22Rv1 (cell line): ENCODE measurements around the gene ACOT11.

Source experiments
- H3K27ac ChIP-seq: fragments of 450-650 bp; 2 replicates; pipeline ENCODE4 v1.5.1; 2017
- ZFX ChIP-seq: fragments of 450-650 bp; IDR thresholded peaks from 2 replicates; pipeline ENCODE4 v1.6.1; 2017; ENCODE audit warnings: antibody characterized with exemption, borderline replicate concordance
- TF ChIP-seq, protein P1 (sequence below): fragments of 450-650 bp; IDR thresholded peaks from 2 replicates; pipeline ENCODE4 v1.5.1; 2017; ENCODE audit warnings: mild to moderate bottlenecking

ACOT11 gene

DNA sequence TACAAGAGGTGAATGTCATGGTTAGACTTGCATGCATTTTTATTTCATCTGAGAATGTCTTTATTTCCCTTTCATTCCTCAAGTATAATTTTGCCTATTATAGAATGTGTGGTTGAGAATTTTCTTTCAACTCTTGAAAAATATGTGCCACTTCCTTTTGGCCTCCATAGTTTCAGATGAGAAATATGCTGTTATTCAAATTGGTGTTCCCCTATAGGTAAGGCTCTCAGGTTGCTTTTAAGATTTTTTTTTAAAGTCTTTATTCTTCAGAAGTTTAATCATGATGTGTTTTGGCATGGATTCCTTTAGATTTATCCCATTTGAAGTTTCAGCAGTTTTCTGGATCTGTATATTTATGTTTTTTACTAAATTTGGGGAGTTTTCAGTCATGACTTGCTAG lies 95.7 kb downstream of the ACOT11 start:
- H3K27ac ChIP-seq, result no peak overlapping the region
- TF ChIP-seq ZFX, result no peak
- TF ChIP-seq, protein P1, sequence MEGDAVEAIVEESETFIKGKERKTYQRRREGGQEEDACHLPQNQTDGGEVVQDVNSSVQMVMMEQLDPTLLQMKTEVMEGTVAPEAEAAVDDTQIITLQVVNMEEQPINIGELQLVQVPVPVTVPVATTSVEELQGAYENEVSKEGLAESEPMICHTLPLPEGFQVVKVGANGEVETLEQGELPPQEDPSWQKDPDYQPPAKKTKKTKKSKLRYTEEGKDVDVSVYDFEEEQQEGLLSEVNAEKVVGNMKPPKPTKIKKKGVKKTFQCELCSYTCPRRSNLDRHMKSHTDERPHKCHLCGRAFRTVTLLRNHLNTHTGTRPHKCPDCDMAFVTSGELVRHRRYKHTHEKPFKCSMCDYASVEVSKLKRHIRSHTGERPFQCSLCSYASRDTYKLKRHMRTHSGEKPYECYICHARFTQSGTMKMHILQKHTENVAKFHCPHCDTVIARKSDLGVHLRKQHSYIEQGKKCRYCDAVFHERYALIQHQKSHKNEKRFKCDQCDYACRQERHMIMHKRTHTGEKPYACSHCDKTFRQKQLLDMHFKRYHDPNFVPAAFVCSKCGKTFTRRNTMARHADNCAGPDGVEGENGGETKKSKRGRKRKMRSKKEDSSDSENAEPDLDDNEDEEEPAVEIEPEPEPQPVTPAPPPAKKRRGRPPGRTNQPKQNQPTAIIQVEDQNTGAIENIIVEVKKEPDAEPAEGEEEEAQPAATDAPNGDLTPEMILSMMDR, result no peak

DNA sequence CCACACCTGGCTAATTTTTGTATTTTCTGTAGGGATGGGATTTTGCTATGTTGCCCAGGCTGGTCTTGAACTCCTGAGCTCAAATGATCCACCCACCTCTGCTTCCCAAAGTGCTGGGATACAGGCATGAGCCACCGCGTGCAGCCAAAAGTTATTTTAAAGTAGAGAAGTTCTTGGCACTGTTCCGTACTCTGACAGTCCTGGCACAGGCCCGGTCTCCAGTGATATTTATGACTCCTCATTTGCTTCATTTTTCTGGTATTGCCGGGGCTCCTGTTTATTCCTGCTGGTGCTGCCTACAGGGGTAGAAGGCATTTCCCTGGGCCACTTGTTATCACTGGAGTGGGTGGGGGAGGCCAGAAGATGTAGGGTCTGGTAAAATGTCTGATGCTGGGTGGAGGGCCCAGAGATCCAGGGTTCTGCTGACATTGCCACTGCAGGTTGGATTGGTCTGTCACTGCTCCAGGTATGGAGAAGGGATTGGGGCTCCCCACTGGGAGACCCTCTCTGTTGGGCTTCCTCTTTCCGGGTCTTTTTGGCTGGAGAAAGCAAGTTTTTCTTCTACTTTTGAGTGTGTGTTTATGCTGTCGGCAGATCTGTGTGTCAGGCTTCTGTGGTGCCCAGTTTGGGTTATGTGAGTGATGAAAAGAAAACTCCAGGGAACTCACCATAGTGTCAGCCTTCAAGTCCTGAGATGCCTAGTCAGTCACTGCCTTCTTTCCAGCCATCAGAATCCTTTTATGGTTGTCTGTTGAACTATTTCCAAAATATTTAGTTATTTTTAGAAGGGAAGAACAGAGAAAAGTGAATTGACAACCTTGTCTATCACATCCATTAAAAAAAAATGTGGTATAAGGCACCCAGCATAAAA lies 98.0 kb downstream of the ACOT11 start:
- no peak overlapping the region for H3K27ac ChIP-seq
- TF ChIP-seq ZFX, result no peak
- TF ChIP-seq, protein P1, result no peak

DNA sequence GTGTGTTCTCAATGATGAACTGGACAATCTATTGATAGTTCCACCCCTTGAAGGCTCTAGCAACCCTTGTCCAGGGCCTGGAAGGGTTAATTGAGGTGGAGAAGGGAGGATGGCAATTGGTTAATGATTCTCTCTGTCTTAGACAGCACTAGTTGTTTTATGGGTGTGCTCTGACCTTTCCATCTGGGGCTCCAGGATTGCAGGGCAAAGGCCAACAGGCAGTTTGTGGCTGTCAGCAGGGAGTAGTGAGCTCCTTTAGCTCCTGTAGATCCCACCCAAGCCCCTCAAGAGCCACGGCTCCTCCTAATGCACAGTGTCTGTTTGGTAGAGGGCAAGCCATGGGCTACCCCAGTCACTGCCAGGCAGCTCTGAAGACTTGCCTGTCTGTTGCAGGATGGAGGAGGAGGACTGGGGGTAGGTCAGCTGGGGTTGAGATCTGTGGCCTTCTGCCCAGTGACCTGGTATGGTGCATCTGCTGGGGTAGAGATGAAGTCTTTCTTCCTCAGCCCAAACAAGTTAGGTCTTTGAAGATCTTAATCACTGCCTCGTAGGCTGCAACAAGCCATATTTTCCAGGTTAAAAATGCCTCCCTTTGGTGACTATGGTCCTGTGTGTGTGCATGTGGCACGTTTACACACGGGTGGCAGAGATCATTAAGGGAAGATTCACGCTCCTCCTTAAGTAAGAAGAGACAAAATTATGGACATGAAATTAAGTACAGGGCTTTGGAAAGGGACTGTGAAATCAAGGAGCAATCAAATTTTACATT lies 101.3 kb downstream of the ACOT11 start:
- no peak overlapping the region for H3K27ac ChIP-seq
- no peak for TF ChIP-seq ZFX
- TF ChIP-seq, protein P1, result no peak

DNA sequence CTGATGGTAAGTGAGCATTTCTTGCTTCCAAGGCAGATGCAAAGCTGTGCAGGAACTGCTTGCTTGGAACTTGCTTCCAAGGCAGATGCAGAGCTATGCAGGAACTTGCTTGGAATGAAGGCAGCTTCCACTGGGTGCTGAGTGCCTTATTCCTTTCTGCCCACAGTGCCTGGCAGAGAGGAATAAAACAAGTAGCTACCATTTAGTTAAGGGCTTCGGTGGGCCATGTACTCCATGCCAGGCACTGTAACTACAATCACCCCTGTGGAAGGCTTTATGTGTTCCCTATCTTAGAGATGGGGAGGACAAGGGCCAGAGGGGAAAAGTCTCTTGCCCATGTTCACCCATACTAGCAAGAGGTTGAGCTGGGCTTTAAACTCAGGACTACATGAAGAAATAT lies 101.9 kb downstream of the ACOT11 start:
- H3K27ac ChIP-seq, result no peak overlapping the region
- TF ChIP-seq ZFX, result no peak
- TF ChIP-seq, protein P1, result no peak

DNA sequence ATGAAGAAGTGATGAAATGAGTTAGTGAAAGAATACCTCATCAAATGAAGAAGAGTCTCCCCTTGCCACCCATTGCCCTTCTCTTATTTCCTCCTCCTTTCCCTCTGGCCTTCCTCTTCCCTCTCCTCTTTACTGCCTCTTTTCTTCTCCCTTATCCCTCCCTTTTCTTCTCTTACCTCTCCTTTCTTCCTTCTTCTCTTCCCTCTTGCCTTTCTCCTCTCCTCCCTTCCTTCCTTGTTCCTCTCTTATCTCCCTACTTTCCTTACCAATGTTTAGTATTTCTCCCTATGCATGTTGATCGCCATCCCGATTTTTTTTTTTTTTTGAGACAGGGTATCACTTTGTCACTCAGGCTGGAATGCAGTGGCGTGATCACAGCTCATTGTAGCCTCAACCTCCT lies 102.4 kb downstream of the ACOT11 start:
- no peak overlapping the region for H3K27ac ChIP-seq
- TF ChIP-seq, protein P1, result no peak
- no peak for TF ChIP-seq ZFX

DNA sequence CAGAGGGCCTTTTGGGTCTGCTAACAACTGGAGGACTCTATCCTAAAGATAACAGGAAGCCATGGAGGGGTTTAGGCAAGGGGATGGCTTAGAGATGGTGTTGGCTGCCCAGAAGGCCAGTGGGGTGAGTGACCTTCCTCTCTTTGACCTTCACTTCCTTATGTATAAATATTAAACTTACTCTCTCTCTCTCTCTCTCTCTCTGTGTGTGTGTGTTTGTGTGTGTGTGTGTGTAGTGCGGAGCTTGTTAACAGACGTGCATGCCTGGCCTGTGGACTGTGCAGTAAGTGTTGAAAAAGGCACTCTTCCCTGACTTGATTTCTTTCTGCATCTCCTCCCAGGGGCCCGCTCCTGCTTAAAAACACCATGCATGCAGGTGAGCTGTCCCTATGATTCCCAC lies 103.6 kb downstream of the ACOT11 start:
- no peak overlapping the region for H3K27ac ChIP-seq
- no peak for TF ChIP-seq ZFX
- TF ChIP-seq, protein P1, result no peak

DNA sequence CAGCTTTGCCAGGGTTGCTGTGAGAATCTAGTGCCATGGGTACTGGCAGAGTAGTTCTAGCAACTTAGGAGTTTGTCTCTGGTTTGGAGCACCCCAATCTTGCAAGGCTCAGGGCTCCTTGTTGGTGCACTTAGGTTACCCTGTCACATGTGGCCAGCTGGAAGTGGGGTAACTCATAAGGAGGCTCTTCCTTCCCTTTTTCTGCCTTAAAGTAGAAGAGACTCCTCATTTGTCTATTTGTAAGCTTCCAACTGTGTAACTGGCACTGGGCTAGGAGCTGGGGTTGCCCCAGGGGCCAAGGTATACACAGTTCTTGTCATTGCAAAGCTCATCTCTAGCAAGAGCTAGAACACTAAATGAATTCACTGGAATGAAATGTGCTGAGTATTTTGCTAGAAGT lies 104.1 kb downstream of the ACOT11 start:
- H3K27ac ChIP-seq, result no peak overlapping the region
- TF ChIP-seq, protein P1, result no peak
